Stimulated activated CD4-positive, alpha-beta T cell treated with anti-CD3 and anti-CD28 coated beads, Interleukin-2, amount 100 ng/mL, for 24 hours (primary cell): ENCODE results near the gene GPR151.

ENCODE experiments used
- DNase-seq, 2 donors: peaks; one replicate each; pipeline ENCODE4 v3.0.0-alpha.2; 2020

The GPR151 gene

DNA sequence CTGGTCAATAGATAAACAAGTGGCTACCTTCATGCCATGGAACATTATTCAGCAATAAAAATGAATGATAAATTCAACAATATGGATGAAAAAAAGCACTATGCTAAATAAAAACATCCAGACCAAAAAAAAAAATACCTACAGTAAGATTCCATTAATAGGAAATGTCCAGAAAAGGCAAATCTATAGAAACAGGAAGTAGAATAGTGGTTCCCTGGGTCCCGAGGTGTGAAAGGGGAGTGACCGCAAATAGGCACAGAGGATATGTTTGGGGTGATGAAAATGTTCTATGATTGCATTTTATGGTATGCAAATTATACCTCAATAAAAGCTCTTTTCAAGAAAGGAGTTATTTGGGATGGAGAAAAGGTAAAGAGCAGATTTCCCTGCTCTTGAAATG is 3.6 kb upstream of the GPR151 start:
- DNase-seq, result no peak

DNA sequence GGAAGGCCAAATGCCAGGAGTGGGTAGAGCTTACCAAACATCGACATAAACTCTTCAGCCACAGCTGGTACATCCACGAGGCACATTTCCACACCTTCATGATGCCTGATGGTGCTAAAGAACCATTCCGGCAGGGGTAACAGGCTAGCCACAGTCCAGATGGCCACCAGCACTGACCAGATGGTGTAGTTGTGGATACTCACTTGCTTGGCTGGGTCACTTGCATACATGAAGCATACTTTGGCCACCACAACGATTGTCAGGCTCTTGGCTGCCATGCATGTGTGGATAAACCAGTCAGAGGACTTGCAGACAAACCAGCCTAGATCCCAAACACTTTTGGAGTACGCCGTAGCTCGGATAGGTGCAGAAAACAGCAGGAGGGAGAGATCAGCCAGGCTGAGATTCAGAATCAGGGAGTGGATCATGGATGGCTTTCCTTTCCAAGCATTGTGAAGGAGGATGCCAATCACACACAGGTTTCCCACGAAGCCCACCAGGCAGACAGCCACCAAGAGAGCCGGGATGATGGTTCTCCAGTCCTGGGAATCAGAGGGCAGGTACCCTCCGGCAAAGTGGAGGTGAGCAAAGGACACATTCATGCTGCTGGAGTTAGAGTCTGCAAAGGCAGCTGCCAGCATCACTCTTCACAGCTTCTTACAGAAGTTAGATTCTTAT is 378 bp downstream of the GPR151 start:
- no peak for DNase-seq

GRCh38 chr5:146514575-146514974 is 1.4 kb downstream of the GPR151 start:
- no peak for DNase-seq

DNA sequence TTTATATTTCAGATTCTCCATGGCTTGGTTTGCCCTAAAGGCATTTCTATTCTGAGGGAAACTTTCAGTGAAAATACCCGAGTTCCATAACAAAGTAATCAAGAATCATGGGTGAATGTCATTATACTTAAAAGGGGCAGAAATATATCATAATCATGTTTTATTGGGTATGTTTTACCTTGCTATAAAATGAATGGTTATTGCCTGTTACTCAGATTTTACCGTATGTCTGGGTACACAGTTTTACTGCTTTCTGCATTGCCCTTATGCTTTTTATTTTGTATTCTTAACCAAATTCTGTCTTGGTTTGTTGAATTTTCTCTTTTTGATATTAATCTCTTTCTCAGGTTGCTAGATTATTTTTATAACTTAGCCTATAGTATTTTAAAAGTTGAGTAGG is 2.5 kb downstream of the GPR151 start:
- no peak for DNase-seq

- DNase-seq, result no peak
These were observed 5.3 kb downstream of the GPR151 start for GRCh38 chr5:146510559-146511125.

GRCh38 chr5:146507428-146507827 is 8.6 kb downstream of the GPR151 start:
- no peak for DNase-seq

GRCh38 chr5:146499680-146500079 is 16.3 kb downstream of the GPR151 start:
- DNase-seq, result no peak

DNA sequence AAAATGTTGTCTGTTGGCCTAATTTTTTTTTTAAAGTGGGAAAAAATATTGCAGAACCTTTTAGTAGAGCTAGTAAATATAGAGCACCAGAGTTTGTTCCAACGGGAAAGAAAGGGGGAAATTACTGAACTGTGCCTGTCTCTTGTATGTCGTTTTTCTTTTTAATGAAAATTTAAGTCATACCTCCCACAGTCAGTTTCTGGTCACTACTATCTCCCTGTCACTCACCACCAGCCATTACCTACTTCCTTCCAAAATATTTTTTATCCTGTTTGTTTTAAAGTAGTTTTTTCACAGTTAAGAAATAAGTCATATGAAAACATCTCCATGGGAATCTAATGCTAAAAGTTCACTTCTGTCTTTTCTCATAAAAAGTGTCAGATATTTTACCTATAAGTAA is 21.3 kb downstream of the GPR151 start:
- DNase-seq, result no peak

DNA sequence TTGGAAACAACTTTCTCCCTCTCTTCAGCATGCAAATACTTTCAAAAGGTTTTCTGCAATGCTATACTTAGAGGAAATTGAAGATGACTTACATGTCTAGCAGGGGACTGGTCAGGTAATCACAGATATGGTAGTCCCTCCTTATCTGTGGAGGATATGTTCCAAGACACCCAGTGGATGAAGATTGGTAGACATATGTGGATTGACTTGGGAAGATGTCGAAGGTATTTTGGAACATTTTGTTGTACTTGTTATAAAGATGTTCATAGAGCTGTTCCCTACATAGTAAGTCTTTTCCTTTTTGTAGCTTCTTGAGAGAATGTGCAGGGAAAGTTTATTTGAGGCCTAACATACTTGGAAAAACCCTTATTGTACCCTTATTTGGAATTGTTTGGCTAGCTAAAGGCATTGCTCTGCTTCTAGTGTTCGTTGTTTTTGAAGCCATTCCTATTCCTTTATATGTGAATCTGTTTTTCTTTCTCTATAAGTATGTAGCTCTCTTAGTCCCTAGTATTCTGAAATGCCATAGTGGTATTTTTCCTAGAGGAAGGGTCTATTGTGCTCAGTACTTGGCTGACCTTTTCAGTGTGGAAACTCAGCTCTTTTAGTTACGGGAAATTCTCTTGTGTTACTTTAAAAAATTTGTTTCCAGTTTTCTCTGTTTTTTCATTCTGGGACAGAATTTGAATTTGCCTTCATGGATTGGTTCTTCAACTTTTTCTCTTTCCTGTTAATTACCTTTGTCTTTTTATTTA is 25.7 kb downstream of the GPR151 start:
- DNase-seq, result no peak

DNA sequence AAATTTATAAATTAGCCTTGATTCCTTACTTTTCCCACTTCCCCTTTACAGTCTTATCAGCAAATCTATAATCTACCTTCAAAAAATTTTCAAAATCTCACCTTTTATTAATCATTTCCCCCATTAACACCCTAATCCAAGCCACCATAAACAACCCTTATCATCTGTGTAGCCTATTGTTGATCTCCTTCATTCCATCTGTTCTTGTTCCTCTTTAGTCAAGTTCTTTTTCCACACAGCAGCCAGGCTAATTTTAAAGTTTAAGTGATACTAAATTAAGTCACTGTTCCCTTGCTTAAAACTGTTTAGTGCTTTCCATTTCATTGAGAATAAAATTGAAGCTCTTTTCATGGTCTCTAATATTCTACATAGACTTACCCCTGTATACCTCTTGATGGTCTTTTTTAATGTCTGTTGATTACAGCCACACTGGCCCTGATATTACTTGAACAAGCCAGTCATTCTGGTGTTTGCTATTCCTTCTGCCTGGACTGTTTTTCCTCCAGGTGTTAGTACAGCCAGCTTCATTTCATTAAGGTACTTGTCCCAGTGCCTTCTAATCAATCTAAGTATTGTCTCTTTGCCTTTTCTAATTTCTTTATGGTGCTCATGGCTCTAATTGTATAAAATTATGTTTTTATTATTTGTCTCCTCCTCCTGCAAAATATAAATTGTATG is 31.1 kb downstream of the GPR151 start:
- no peak for DNase-seq

DNA sequence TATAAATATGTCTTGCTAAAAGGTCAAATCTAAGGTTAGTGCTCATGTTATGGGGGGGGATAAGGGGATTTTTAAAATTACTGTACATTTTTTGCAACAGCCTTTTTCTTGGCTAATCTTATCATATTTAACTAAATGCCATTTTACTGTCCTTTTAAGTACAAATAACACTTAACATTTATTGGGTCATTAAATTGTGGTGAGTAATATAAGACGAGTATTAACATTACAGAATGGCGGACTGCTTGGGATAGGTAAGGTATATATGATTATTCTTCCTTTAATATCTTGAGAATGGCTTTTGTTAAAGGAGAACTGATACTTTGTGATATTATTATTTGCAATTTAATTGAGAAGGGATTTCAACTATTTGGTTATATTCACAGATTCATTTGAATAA is 33.2 kb downstream of the GPR151 start:
- no peak for DNase-seq

- no peak for DNase-seq
These were observed 40.1 kb downstream of the GPR151 start for GRCh38 chr5:146475906-146476305.

DNA sequence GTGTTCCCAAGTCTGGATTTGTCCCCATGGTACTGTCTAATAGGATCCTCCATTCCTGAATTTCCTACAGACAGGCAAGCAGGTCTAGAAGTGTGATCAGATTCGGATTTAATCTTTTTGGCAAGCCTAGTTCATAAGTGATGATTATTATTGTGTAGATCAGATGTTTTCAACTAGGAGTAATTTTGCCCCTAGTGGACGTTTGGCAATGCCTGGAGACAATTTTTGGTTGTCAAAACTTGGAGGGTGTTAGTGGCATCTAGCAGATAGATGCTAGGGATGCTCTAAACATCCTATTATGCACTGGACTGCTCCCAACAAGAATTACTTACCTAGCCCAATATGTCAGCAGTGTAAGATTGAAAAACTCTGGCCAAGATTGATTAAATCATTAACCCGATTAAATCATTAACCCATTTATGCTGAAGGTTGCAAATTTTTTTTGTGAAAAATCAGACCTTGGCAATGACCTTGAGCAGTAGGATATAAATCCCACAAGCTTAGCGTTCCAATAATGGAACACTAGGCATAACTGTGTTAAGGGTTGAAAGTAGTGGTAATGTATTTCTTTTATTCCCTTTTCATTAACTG is 40.7 kb downstream of the GPR151 start:
- no peak for DNase-seq

DNA sequence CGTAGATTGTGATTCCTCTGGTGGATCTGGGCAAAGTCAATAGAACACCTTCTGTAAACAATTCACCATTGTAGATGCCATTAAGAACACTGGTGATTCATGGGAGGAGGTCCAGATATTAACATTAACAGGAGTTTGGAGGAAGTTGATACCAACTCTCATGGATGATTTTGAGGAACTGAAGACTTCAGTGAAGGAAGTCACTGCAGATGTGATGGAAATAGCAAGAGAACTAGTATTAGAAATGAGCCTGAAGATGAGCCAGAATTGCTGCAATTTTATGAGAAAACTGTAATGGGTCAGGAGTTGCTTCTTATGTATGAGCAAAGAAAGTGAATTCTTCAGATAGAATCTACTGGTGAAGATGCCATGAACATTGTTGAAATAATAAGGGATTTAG is 41.9 kb downstream of the GPR151 start:
- DNase-seq, result no peak

DNA sequence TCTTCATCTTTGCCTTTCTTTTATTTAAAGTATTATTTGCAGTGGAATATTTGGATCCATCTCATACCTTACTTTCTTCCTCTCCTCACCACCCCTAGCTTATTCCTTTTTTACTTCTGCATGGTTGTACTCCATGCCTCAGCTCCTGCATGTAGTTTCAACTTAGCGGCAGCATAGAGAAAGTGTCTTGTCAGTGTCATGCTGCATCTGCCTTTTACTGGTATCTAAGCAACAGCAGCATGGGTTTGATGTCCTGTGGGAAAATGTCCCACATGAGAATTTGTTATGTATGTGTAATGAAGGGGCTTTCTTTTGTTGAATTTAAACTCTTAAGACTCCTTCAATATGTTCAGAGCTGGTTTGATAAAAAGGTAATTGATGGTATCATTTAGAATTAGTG is 48.2 kb downstream of the GPR151 start:
- no peak for DNase-seq

DNA sequence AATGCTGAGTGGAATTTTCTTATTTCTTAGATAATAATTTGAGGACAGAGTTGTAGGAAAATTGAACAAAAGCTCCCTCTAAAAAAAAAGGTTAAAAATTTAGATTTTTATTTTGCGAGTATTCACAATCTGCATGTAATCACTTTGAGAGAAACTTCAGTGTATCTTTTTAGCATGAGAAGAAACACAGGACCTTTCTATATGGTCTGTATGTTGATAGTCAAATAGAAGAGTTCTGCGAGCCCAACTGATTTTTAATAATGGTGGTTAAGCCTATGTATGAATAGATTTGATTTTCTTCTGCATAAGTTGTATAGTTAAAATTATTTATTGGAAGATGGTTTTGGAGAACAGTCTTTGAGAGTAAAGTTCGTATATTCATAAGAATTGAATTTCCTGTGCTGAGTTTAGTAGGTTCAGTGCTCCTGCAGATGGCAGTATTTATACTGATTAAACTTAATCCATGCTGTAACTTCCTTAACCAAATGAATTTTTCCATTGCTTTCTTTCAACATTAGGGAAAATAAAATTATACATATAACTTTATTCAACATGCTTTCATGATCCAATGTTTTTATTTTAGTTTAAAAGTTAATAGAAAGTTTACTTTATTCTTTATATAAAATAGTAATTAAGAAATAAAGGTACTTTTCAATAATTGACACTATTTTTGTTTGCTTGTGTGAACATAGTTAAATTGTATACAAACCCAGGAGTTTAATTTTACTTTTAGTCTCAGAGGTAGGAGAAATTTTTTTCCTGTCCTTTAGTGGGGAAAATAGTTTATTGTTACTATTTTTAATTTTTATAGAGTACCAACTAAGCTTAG is 49.3 kb downstream of the GPR151 start:
- DNase-seq, result no peak

- DNase-seq, result no peak
These were observed 52.5 kb downstream of the GPR151 start for GRCh38 chr5:146463446-146463845.
